ENCODE results near the gene CAMTA1.

DNA sequence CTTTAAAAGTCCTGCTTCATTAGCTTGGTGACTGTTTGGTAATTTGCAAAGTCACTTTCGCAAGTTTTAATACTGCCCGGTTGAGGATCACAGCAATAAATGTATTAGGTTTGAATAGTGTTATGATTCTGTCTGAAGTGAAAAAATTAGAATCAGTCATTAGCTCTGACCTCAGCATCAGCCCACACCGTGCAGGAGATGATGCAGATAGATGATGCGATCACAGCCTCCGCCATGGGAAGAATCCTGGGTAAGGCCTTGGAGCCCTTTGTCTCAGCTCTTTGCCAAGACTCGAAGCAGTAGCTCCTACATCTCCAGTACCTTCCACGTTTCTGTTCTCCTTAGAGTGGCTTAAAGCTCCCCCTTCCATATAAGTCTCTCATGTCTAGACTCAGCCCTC, 366.7 kb downstream of the CAMTA1 start:
- TF ChIP-seq, protein P1, sequence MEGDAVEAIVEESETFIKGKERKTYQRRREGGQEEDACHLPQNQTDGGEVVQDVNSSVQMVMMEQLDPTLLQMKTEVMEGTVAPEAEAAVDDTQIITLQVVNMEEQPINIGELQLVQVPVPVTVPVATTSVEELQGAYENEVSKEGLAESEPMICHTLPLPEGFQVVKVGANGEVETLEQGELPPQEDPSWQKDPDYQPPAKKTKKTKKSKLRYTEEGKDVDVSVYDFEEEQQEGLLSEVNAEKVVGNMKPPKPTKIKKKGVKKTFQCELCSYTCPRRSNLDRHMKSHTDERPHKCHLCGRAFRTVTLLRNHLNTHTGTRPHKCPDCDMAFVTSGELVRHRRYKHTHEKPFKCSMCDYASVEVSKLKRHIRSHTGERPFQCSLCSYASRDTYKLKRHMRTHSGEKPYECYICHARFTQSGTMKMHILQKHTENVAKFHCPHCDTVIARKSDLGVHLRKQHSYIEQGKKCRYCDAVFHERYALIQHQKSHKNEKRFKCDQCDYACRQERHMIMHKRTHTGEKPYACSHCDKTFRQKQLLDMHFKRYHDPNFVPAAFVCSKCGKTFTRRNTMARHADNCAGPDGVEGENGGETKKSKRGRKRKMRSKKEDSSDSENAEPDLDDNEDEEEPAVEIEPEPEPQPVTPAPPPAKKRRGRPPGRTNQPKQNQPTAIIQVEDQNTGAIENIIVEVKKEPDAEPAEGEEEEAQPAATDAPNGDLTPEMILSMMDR (IDR thresholded peaks at IDR 0.05; ENCODE audit: low read depth, low read length, missing input control), result no peak
- no peak for TF ChIP-seq EGR1 (IDR thresholded peaks at IDR 0.05; ENCODE audit: low read depth in 2 of 2)
- no peak for TF ChIP-seq RXRA (IDR thresholded peaks at IDR 0.05)
- no peak for TF ChIP-seq RAD21 (IDR thresholded peaks at IDR 0.05)
- TF ChIP-seq, protein P2, sequence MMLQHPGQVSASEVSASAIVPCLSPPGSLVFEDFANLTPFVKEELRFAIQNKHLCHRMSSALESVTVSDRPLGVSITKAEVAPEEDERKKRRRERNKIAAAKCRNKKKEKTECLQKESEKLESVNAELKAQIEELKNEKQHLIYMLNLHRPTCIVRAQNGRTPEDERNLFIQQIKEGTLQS (IDR thresholded peaks at IDR 0.05), result no peak
- no peak for TF ChIP-seq REST (IDR thresholded peaks at IDR 0.05)
- no peak for TF ChIP-seq HNF4A (conservative IDR thresholded peaks at IDR 0.05)
- TF ChIP-seq TAF1 (conservative IDR thresholded peaks at IDR 0.05), result no peak
- TF ChIP-seq, protein P3, sequence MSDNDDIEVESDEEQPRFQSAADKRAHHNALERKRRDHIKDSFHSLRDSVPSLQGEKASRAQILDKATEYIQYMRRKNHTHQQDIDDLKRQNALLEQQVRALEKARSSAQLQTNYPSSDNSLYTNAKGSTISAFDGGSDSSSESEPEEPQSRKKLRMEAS (IDR thresholded peaks at IDR 0.05), result no peak
- no peak for TF ChIP-seq GABPA (IDR thresholded peaks at IDR 0.05 in 1 of 2, conservative IDR thresholded peaks at IDR 0.05 in 1 of 2)
- no peak for TF ChIP-seq JUND (IDR thresholded peaks at IDR 0.05)
- no peak for TF ChIP-seq SP1 (IDR thresholded peaks at IDR 0.05)
- TF ChIP-seq NR2F2 (IDR thresholded peaks at IDR 0.05), result no peak
- TF ChIP-seq, protein P4, sequence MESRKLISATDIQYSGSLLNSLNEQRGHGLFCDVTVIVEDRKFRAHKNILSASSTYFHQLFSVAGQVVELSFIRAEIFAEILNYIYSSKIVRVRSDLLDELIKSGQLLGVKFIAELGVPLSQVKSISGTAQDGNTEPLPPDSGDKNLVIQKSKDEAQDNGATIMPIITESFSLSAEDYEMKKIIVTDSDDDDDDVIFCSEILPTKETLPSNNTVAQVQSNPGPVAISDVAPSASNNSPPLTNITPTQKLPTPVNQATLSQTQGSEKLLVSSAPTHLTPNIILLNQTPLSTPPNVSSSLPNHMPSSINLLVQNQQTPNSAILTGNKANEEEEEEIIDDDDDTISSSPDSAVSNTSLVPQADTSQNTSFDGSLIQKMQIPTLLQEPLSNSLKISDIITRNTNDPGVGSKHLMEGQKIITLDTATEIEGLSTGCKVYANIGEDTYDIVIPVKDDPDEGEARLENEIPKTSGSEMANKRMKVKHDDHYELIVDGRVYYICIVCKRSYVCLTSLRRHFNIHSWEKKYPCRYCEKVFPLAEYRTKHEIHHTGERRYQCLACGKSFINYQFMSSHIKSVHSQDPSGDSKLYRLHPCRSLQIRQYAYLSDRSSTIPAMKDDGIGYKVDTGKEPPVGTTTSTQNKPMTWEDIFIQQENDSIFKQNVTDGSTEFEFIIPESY (IDR thresholded peaks at IDR 0.05), result no peak

All from liver (tissue), 3 donors.